ENCODE results near the gene ZER1. TPM values are rescaled to one million over a fixed set of nuclear protein-coding genes. Genes with fewer than 3 reads are reported as not detected.
"Not testable (repeated sequence)": the region's sequence is repeated elsewhere in the genome, so short reads cannot be mapped to it uniquely, and the experiment has no call there.

The ZER1 gene
- total RNA-seq, 1 donor: 24.3 TPM

GRCh38 chr9:128787659-128788058 is 15.9 kb upstream of the ZER1 start:
- H3K4me3 ChIP-seq (ENCODE audit: low read depth, low read length): peak overlapping the region; percentile 99
- peak; percentile 19 for DNase-seq (ENCODE audit: low read depth)
- TF ChIP-seq CTCF (IDR thresholded peaks at IDR 0.05; ENCODE audit: insufficient read depth, low read length): no peak

DNA sequence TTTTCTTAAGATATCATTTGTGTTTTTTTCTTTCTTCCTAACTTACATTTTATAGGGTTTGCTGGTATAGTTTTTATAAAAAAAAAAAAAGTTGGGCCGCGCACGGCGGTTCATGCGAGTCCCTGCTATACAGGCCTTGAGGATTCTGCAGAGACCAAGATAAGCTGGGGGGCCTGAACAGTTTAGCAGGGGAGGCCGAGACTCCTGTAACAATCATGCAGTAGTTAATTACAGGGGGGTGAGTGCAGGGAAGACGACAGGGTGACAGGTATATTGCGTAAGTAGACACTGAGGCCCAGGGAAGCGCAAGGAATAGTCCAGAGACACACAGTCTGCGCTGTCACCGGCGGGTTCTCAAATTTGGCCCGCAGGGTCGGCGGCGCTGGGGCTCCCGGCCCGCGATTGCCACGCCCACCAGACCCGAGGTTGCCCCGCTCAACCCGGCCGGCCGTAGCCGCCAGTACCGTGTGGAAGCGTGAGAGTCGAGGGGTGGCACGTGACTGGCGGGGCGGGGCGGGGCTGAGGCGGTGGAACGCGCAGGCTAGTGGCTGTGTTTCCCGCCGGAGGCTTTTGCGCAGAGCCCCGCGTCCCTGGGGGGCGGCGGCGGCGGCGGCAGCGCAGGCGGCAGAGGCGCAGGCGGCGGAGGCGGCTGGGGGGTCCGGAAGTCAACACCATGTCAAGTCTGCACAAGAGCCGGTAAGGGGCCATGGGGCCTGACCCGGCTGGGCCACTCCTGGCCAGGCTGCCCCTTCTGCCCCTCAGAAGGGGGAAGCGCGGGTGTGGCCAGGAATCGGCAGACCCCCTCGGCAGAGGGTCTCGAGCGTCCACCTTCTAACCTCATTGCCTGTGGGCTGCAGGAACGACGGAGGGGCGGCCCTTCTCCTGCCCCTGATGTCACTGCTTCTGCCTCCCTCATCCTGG is 15.2 kb upstream of the ZER1 start, which contains the start of gene TBC1D13:
TBC1D13 (plus strand) TSS at position 573 of the 921 bp plus-strand sequence; CDS start at position 674, 101 bp downstream.
- H3K4me3 ChIP-seq (ENCODE audit: low read depth, low read length): peak within 1 kb of the TSS; percentile 99
- no peak for TF ChIP-seq CTCF (IDR thresholded peaks at IDR 0.05; ENCODE audit: insufficient read depth, low read length)
- DNase-seq (ENCODE audit: low read depth): peak; percentile 78

GRCh38 chr9:128785427-128785826 is 13.7 kb upstream of the ZER1 start:
- DNase-seq (ENCODE audit: low read depth): no peak
- no peak for TF ChIP-seq CTCF (IDR thresholded peaks at IDR 0.05; ENCODE audit: insufficient read depth, low read length)
- no peak overlapping the region for H3K4me3 ChIP-seq (ENCODE audit: low read depth, low read length)

GRCh38 chr9:128782669-128783068 is 10.9 kb upstream of the ZER1 start:
- H3K4me3 ChIP-seq (ENCODE audit: low read depth, low read length): no peak overlapping the region
- TF ChIP-seq CTCF (IDR thresholded peaks at IDR 0.05; ENCODE audit: insufficient read depth, low read length): no peak
- DNase-seq (ENCODE audit: low read depth): no peak

DNA sequence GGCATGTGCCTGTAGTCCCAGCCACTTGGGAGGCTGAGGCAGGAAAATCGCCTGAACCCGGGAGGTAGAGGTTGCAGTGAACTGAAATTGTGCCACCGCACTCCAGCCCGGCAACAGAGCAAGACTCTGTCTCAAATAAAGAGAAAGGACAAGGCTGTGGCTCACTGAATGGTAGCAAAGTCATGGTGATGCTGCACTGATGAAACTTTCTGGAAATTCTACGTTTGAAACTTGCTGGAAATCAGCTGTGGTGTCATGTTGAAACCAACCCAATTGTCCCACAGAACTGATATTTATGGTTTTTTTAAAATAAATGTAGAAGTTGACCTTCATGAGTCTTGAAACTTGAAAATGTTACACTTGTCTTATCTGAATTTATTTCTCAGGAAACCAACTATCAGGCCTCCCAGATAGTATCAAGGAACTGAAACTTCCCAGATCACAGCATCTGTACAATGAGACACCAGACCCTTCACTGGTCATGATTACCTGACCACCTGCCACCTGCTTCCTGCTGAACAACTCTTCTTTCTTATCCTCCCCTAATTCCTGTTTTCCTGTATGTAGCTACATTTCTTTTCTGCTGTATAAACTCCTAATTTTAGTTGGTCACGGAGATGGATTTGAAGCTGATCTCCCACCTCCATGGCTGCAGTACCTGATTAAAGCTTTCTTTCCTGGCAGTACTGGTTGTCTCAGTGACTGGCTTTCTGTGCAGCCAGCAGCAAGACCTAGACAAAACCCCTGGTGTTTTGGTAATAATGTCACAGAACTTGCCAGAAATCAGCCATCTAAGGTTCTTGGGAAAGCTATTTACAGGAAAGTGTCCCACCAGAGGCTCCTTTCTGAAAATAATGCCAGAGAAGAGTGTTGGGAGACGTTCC is 9.7 kb upstream of the ZER1 start:
- TF ChIP-seq CTCF (IDR thresholded peaks at IDR 0.05; ENCODE audit: insufficient read depth, low read length): no peak
- DNase-seq (ENCODE audit: low read depth): no peak
- no peak overlapping the region for H3K4me3 ChIP-seq (ENCODE audit: low read depth, low read length)

- not testable (repeated sequence) for H3K4me3 ChIP-seq (ENCODE audit: low read depth, low read length); DNase-seq (ENCODE audit: low read depth)
Measured at GRCh38 chr9:128780093-128780492, 8.4 kb upstream of the ZER1 start.

GRCh38 chr9:128774804-128775203 is 3.1 kb upstream of the ZER1 start:
- no peak overlapping the region for H3K4me3 ChIP-seq (ENCODE audit: low read depth, low read length)
- DNase-seq (ENCODE audit: low read depth): no peak
- TF ChIP-seq CTCF (IDR thresholded peaks at IDR 0.05; ENCODE audit: insufficient read depth, low read length): no peak
